Keratinocyte (primary cell): Measurements from ENCODE around the gene MYOZ2. TPM values are rescaled to one million over a fixed set of nuclear protein-coding genes. Genes with fewer than 3 reads are reported as not detected.

ENCODE experiments used
- DNase-seq: peaks from one replicate; pipeline ENCODE4 v3.0.0-alpha.2; 2011; ENCODE audit warnings: low read depth, missing footprints, low spot score
- FAIRE-seq: peaks from 2 replicates; lab custom pipeline; 2011; peaks lifted over from hg19 to GRCh38; lab: Jason Lieb, UNC
- H2AFZ ChIP-seq: 2 replicates; pipeline ENCODE4 v1.6.0; 2012; ENCODE audit warnings: low read length, control low read depth, inconsistent platforms; ENCODE audit not compliant: control insufficient read depth
- H3K27ac ChIP-seq: 2 replicates; pipeline ENCODE4 v1.5.1; 2011; ENCODE audit warnings: low read length; ENCODE audit not compliant: control insufficient read depth, insufficient read depth
- H3K27me3 ChIP-seq: 3 replicates; pipeline ENCODE4 v1.6.0; 2011; ENCODE audit warnings: low read length; ENCODE audit not compliant: control insufficient read depth, insufficient read depth; ENCODE audit errors: extremely low read depth
- H3K36me3 ChIP-seq, 2 experiments: 2 replicates in 1 of 2; 3 replicates in 1 of 2; pipeline ENCODE4 v1.5.1; 2011; ENCODE audit warnings: low read length in 2 of 2, mild to moderate bottlenecking in 1 of 2; ENCODE audit not compliant: control insufficient read depth in 2 of 2, insufficient read depth in 2 of 2; ENCODE audit errors: extremely low read depth in 1 of 2
- H3K4me1 ChIP-seq: 3 replicates; pipeline ENCODE4 v1.5.1; 2011; ENCODE audit warnings: low read length; ENCODE audit not compliant: control insufficient read depth, insufficient read depth; ENCODE audit errors: extremely low read depth
- H3K4me2 ChIP-seq: 3 replicates; pipeline ENCODE4 v1.6.0; 2011; ENCODE audit warnings: low read depth, low read length; ENCODE audit not compliant: control insufficient read depth, insufficient read depth; ENCODE audit errors: extremely low read depth
- H3K4me3 ChIP-seq, 3 experiments: fragments of 200-600 bp in 1 of 3; sonication (generic) in 1 of 3; 2 replicates in 2 of 3; 3 replicates in 1 of 3; pipeline ENCODE4 v1.5.1; 2011 to 2016; ENCODE audit warnings: low read length in 3 of 3, mild to moderate bottlenecking in 3 of 3, control low read depth in 2 of 3, inconsistent platforms in 1 of 3, low read depth in 1 of 3, mixed read lengths in 1 of 3, mixed run types in 1 of 3, moderate library complexity in 1 of 3; ENCODE audit not compliant: control insufficient read depth in 2 of 3, insufficient read depth in 2 of 3; ENCODE audit errors: extremely low read depth in 1 of 3
- H3K79me2 ChIP-seq: 2 replicates; pipeline ENCODE4 v1.6.0; 2012; ENCODE audit warnings: low read length; ENCODE audit not compliant: control insufficient read depth, insufficient read depth
- H3K9ac ChIP-seq: 3 replicates; pipeline ENCODE4 v1.6.0; 2011; ENCODE audit warnings: low read length; ENCODE audit not compliant: control insufficient read depth, insufficient read depth; ENCODE audit errors: extremely low read depth
- H3K9me1 ChIP-seq: 3 replicates; pipeline ENCODE4 v1.6.0; 2011; ENCODE audit warnings: low read length; ENCODE audit not compliant: control insufficient read depth, insufficient read depth; ENCODE audit errors: extremely low read depth
- H3K9me3 ChIP-seq: 2 replicates; pipeline ENCODE4 v1.5.1; 2012; ENCODE audit warnings: low read depth, low read length; ENCODE audit not compliant: control insufficient read depth
- H4K20me1 ChIP-seq: 3 replicates; pipeline ENCODE4 v1.6.0; 2011; ENCODE audit warnings: low read length; ENCODE audit not compliant: control insufficient read depth, insufficient read depth; ENCODE audit errors: extremely low read depth
- EZH2 ChIP-seq: IDR thresholded peaks from one replicate; pipeline ENCODE4 v1.6.1; 2012; ENCODE audit warnings: inconsistent platforms, mild to moderate bottlenecking, low read length, moderate library complexity
- dilution Hi-C: fragments of 300-500 bp; cut with MboI; formaldehyde crosslinking; loops from one replicate; pipeline ENCODE4 v1.7.0; 2020; ENCODE audit warnings: low sequenced_read_pairs; ENCODE audit not compliant: extremely low pct_ligation_motif_present
- polyA plus RNA-seq, 5 experiments: library from polyadenylated mRNA; depleted of rRNA in 3 of 5; stranded (reverse) in 3 of 5; stranded (forward) in 1 of 5; unstranded in 1 of 5; fragments of >200 nt; gene quantifications; 1 replicate in 1 of 5; 2 replicates in 3 of 5; 3 replicates in 1 of 5; pipeline versions ENCODE4 v1.2.1 to v1.2.3, GENCODE V29; 2011 to 2012; ENCODE audit warnings: missing spikeins in 2 of 5, low read depth in 1 of 5, low replicate concordance in 1 of 5
- TF ChIP-seq, protein P1 (sequence below), 3 experiments: IDR thresholded peaks in 1 of 3; conservative IDR thresholded peaks in 1 of 3; optimal IDR thresholded peaks in 1 of 3; 2 replicates in 2 of 3; 3 replicates in 1 of 3; pipeline versions ENCODE3 to v1.5.1; 2011; ENCODE audit warnings: low read length in 3 of 3, mild to moderate bottlenecking in 3 of 3, moderate library complexity in 2 of 3, control low read depth in 1 of 3, inconsistent platforms in 1 of 3; ENCODE audit not compliant: insufficient read depth in 2 of 3; ENCODE audit errors: extremely low read depth in 1 of 3

Gene MYOZ2
- polyA plus RNA-seq, 1 donor (not counting 4 experiments of a cell fraction or from before 2014, with no cell fraction given), result not detected

DNA sequence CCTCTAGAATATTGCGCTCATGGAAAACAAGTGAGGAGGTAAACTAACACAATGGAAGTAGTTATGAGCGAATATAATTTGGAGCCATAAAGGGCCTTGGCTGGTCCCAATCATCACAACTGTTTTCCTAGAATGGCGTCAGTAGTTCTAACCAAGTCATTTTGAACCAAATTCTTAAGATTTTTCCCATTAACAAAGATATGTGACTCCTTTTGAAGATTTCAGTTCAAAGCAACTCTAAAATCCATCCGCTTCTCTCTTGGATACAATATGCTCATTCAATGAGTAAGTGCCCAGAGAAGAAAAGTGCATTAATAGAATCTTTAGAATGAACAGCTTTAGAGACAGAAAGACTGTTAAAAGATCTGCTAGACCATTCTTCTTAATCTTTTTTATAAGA lies 19.6 kb upstream of the MYOZ2 start:
- TF ChIP-seq, protein P1, sequence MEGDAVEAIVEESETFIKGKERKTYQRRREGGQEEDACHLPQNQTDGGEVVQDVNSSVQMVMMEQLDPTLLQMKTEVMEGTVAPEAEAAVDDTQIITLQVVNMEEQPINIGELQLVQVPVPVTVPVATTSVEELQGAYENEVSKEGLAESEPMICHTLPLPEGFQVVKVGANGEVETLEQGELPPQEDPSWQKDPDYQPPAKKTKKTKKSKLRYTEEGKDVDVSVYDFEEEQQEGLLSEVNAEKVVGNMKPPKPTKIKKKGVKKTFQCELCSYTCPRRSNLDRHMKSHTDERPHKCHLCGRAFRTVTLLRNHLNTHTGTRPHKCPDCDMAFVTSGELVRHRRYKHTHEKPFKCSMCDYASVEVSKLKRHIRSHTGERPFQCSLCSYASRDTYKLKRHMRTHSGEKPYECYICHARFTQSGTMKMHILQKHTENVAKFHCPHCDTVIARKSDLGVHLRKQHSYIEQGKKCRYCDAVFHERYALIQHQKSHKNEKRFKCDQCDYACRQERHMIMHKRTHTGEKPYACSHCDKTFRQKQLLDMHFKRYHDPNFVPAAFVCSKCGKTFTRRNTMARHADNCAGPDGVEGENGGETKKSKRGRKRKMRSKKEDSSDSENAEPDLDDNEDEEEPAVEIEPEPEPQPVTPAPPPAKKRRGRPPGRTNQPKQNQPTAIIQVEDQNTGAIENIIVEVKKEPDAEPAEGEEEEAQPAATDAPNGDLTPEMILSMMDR (optimal IDR thresholded peaks at IDR 0.05 in 1 of 3, IDR thresholded peaks at IDR 0.05 in 1 of 3, conservative IDR thresholded peaks at IDR 0.05 in 1 of 3; ENCODE audit: extremely low read depth in 1 of 3, insufficient read depth in 2 of 3, low read length in 3 of 3), result no peak
- TF ChIP-seq EZH2, result no peak
- Histone ChIP-seq H3K4me1 (peaks cover 20% of the 10 kb centered on the region), H3K9ac (no peak overlapping the region), H4K20me1 (no peaks in the 10 kb centered on the region), H3K4me2 (no peak overlapping the region), H3K36me3 (no peaks in the 10 kb centered on the region), H3K79me2 (no peaks in the 10 kb centered on the region), H3K9me1 (no peaks in the 10 kb centered on the region), H3K4me3 (no peak overlapping the region), H3K27ac (no peak overlapping the region), H2AFZ (no peak overlapping the region), H3K27me3 (no peaks in the 10 kb centered on the region), H3K9me3 (no peaks in the 10 kb centered on the region)
- dilution Hi-C loops, result no loop called here
- no peak for DNase-seq
- no peak for FAIRE-seq

DNA sequence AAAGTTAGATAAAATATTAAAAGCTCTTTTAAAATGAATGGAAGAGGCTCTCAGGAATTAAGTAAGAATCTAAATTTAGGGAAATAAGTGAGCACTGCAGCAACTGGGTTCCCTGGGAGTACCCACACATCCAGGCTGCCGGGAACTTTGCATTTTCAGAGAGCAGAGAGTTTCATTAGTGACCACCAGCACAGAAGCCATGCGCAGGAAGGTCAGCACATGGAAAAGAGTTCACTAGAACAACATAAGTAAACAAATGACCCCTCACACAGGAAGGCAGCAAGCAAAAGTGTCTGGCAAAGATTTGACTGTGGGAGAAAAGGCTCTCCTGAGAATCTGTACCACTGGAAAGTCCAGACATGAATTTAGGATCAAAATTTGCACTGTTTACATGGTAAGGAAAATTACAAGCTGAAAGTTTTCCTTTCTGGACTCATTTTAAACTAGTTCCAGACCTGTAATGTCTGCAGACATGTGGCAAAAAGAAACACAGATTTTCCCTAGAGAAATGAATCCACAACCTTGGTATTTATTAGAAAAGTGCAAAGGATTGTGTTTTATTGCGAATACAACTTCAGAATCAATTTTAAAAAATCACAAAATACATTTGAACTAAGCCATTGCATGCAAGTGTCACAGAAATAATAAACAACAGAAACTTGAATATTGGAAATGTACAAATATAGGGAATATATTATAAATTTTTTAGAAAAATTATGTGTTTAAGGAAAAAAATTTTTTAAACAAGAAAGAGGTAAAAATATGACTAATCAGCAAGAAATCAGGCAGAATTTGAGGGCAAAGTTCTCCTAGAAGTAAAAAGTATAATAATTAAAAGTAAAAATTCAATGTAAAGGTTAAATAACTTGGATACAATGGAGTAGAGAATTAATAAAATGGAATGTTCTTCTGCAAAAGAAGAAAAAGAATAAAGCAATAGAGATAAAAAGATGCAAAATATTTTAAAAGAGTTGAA lies 18.4 kb upstream of the MYOZ2 start:
- no peaks in the 10 kb centered on the region for H3K36me3 ChIP-seq
- no peak for TF ChIP-seq EZH2
- TF ChIP-seq, protein P1 (optimal IDR thresholded peaks at IDR 0.05 in 1 of 3, IDR thresholded peaks at IDR 0.05 in 1 of 3, conservative IDR thresholded peaks at IDR 0.05 in 1 of 3; ENCODE audit: extremely low read depth in 1 of 3, insufficient read depth in 2 of 3, low read length in 3 of 3), result no peak
- no peaks in the 10 kb centered on the region for H3K27me3 ChIP-seq
- H2AFZ ChIP-seq, result no peak overlapping the region
- H3K9me3 ChIP-seq, result no peaks in the 10 kb centered on the region
- no peak for DNase-seq
- H4K20me1 ChIP-seq, result no peaks in the 10 kb centered on the region
- no peak overlapping the region for H3K4me3 ChIP-seq
- no peaks in the 10 kb centered on the region for H3K79me2 ChIP-seq
- dilution Hi-C loops, result no loop called here
- no peak overlapping the region for H3K4me2 ChIP-seq
- no peak overlapping the region for H3K9ac ChIP-seq
- no peak overlapping the region for H3K27ac ChIP-seq
- peaks cover 20% of the 10 kb centered on the region for H3K4me1 ChIP-seq
- FAIRE-seq, result peak; percentile 29
- no peaks in the 10 kb centered on the region for H3K9me1 ChIP-seq
